H4 (cell line): ENCODE measurements around the gene RLN3. TPM values are rescaled to one million over a fixed set of nuclear protein-coding genes. Genes with fewer than 3 reads are reported as not detected.
"Not testable (repeated sequence)": the region's sequence is repeated elsewhere in the genome, so short reads cannot be mapped to it uniquely, and the experiment has no call there.

ENCODE experiments used
- DNase-seq: peaks from one replicate; pipeline ENCODE4 v3.0.0-alpha.2; 2015; ENCODE audit warnings: low spot score
- total RNA-seq: library from RNA; depleted of rRNA; stranded (reverse); fragments of >200 nt; shearing (Covaris generic); gene quantifications from 2 replicates; pipeline ENCODE4 v1.2.3, GENCODE V29; 2014

RLN3 gene
- total RNA-seq, 1 experiment from 2014 or later, result not detected

- DNase-seq, result no peak
Observed at GRCh38 chr19:14021474-14021873, 6.5 kb upstream of the RLN3 start.

- no peak for DNase-seq
Observed at GRCh38 chr19:14022469-14022868, 5.5 kb upstream of the RLN3 start.

- peak; percentile 84 for DNase-seq
Observed at GRCh38 chr19:14023404-14024235, 4.3 kb upstream of the RLN3 start.

- DNase-seq, result not testable (repeated sequence)
Observed at GRCh38 chr19:14026652-14027192, 1.2 kb upstream of the RLN3 start.

GRCh38 chr19:14028901-14029300, 953 bp downstream of the RLN3 start:
- no peak for DNase-seq

- DNase-seq, result no peak
Observed at GRCh38 chr19:14030997-14031718, 3.2 kb downstream of the RLN3 start.

- DNase-seq, result peak; percentile 52
Observed at GRCh38 chr19:14031719-14032480, 4.0 kb downstream of the RLN3 start, which contains the start of gene IL27RA. TSS of gene IL27RA (plus strand) at chr19:14031762. CDS start at chr19:14031873, 111 bp downstream.

- DNase-seq, result no peak
Observed at GRCh38 chr19:14033946-14034345, 6.0 kb downstream of the RLN3 start.

GRCh38 chr19:14035159-14035558, 7.2 kb downstream of the RLN3 start:
- DNase-seq, result not testable (repeated sequence)

- DNase-seq, result no peak
Observed at GRCh38 chr19:14035706-14036105, 7.8 kb downstream of the RLN3 start.

GRCh38 chr19:14039181-14039580, 11.2 kb downstream of the RLN3 start:
- DNase-seq, result no peak

- DNase-seq, result peak; percentile 68
Observed at GRCh38 chr19:14042659-14043608, 15.0 kb downstream of the RLN3 start.

GRCh38 chr19:14047866-14048265, 19.9 kb downstream of the RLN3 start:
- DNase-seq, result not testable (repeated sequence)

- DNase-seq, result peak; percentile 50
Observed at GRCh38 chr19:14048443-14049153, 20.6 kb downstream of the RLN3 start.

GRCh38 chr19:14050512-14050911, 22.6 kb downstream of the RLN3 start:
- no peak for DNase-seq

- DNase-seq, result not testable (repeated sequence)
Observed at GRCh38 chr19:14050961-14051360, 23.0 kb downstream of the RLN3 start.

GRCh38 chr19:14051980-14052379, 24.0 kb downstream of the RLN3 start:
- no peak for DNase-seq

- DNase-seq, result no peak
Observed at GRCh38 chr19:14052470-14052869, 24.5 kb downstream of the RLN3 start.

- DNase-seq, result no peak
Observed at GRCh38 chr19:14053032-14053431, 25.1 kb downstream of the RLN3 start.

GRCh38 chr19:14053500-14053899, 25.6 kb downstream of the RLN3 start:
- no peak for DNase-seq
